GM12878 (cell line): Measurements from ENCODE around the gene LIN28B. TPM values are rescaled to one million over a fixed set of nuclear protein-coding genes. Genes with fewer than 3 reads are reported as not detected.

Experiments used
- ATAC-seq: fragments of 200-7000 bp; cut with Tn5 transposase; 3 replicates; pipeline ENCODE4 v1.9.1; 2020; ENCODE audit warnings: mild to moderate bottlenecking, moderate library complexity
- BruUV-seq: library from RNA; stranded (reverse); fragments of 400-500 nt; replicated peaks from 2 replicates; lab custom pipeline; 2021; lab: Mats Ljungman, UMichigan
- CTCF ChIA-PET: fragments of 300-600 bp; sonication (Branson Sonifier 250); formaldehyde crosslinking; extraction: SDS; loops from one replicate; lab custom pipeline; 2021; ENCODE audit warnings: inconsistent platforms; lab: Yijun Ruan, JAX
- POLR2A ChIA-PET: fragments of 350-600 bp; formaldehyde crosslinking; extraction: SDS; loops from one replicate; lab custom pipeline; 2021; ENCODE audit warnings: inconsistent platforms; lab: Charles Lee
- RAD21 ChIA-PET: fragments of 300-600 bp; sonication (Branson Sonifier 250); formaldehyde crosslinking; loops from one replicate; lab custom pipeline; 2023; ENCODE audit warnings: antibody characterized with exemption; ENCODE audit not compliant: unreplicated experiment; lab: Charles Lee
- SMC1A ChIA-PET: fragments of 300-600 bp; sonication (Branson Sonifier 250); formaldehyde crosslinking; loops from one replicate; lab custom pipeline; 2023; ENCODE audit not compliant: unreplicated experiment, uncharacterized antibody; lab: Charles Lee
- DNase-seq: peaks from one replicate; pipeline ENCODE4 v3.0.0-alpha.2; 2011; ENCODE audit warnings: low read depth, low spot score
- FAIRE-seq: peaks from 3 replicates; lab custom pipeline; 2011; peaks lifted over from hg19 to GRCh38; lab: Jason Lieb, UNC
- H2AFZ ChIP-seq: 2 replicates; pipeline ENCODE4 v1.6.0; 2011; ENCODE audit warnings: low read depth, low read length, control low read depth; ENCODE audit not compliant: control insufficient read depth
- H3K27ac ChIP-seq: 2 replicates; pipeline ENCODE4 v1.5.1; 2011; ENCODE audit warnings: control low read depth; ENCODE audit not compliant: control insufficient read depth, insufficient read depth
- H3K27me3 ChIP-seq, 2 experiments: replicated peaks in 1 of 2; 2 replicates each; pipeline versions ENCODE4 v1.6.0 to v1.6.1; 2011; ENCODE audit warnings: low read length in 1 of 2; ENCODE audit not compliant: control insufficient read depth in 2 of 2, insufficient read depth in 2 of 2
- H3K36me3 ChIP-seq, 2 experiments: 2 replicates each; pipeline ENCODE4 v1.5.1; 2011; ENCODE audit warnings: low read length in 1 of 2; ENCODE audit not compliant: control insufficient read depth in 2 of 2, insufficient read depth in 2 of 2
- H3K4me1 ChIP-seq: 2 replicates; pipeline ENCODE4 v1.6.1; 2011; ENCODE audit warnings: mild to moderate bottlenecking, low read length, moderate library complexity, mixed read lengths; ENCODE audit not compliant: control insufficient read depth, insufficient read depth
- H3K4me2 ChIP-seq: 2 replicates; pipeline ENCODE4 v1.6.0; 2011; ENCODE audit warnings: control low read depth; ENCODE audit not compliant: control insufficient read depth, insufficient read depth
- H3K4me3 ChIP-seq: fragments of 200-600 bp; sonication (generic); 2 replicates; pipeline ENCODE4 v1.5.1; 2016
- H3K79me2 ChIP-seq: 2 replicates; pipeline ENCODE4 v1.6.0; 2011; ENCODE audit warnings: low read length; ENCODE audit not compliant: control insufficient read depth, insufficient read depth
- H3K9ac ChIP-seq: 2 replicates; pipeline ENCODE4 v1.8.0; 2011; ENCODE audit warnings: low read length, control low read depth, mixed read lengths; ENCODE audit not compliant: control insufficient read depth, insufficient read depth
- H3K9me3 ChIP-seq: replicated peaks from 3 replicates; pipeline ENCODE4 v1.5.1; 2011; ENCODE audit warnings: mild to moderate bottlenecking, low read length; ENCODE audit not compliant: control insufficient read depth, insufficient read depth
- H4K20me1 ChIP-seq: 2 replicates; pipeline ENCODE4 v1.6.0; 2011; ENCODE audit not compliant: control insufficient read depth, insufficient read depth
- BMI1 ChIP-seq: fragments of 450-650 bp; IDR thresholded peaks from 2 replicates; pipeline ENCODE4 v1.6.1; 2016; ENCODE audit warnings: mild to moderate bottlenecking, moderate library complexity, borderline replicate concordance
- CHD4 ChIP-seq: fragments of 200-600 bp; sonication (generic); IDR thresholded peaks from 2 replicates; pipeline ENCODE4 v1.6.1; 2016; ENCODE audit warnings: mild to moderate bottlenecking
- CREM ChIP-seq: IDR thresholded peaks from 2 replicates; pipeline ENCODE4 v1.6.1; 2014; ENCODE audit warnings: antibody characterized with exemption, low read depth
- E4F1 ChIP-seq: fragments of 450-650 bp; IDR thresholded peaks from 2 replicates; pipeline ENCODE4 v1.6.1; 2018; ENCODE audit warnings: borderline replicate concordance, mild to moderate bottlenecking; ENCODE audit not compliant: partially characterized antibody
- KLF5 ChIP-seq: fragments of 450-650 bp; IDR thresholded peaks from 2 replicates; pipeline ENCODE4 v1.6.1; 2014; ENCODE audit warnings: mild to moderate bottlenecking; ENCODE audit not compliant: partially characterized antibody
- NR2C1 ChIP-seq: fragments of 450-650 bp; IDR thresholded peaks from 2 replicates; pipeline ENCODE4 v1.6.1; 2017; ENCODE audit warnings: antibody characterized with exemption, mild to moderate bottlenecking, moderate library complexity
- RB1 ChIP-seq: fragments of 450-650 bp; formaldehyde crosslinking; IDR thresholded peaks from 2 replicates; pipeline ENCODE4 v1.6.1; 2017; ENCODE audit warnings: mild to moderate bottlenecking, borderline replicate concordance
- SREBF2 ChIP-seq: IDR thresholded peaks from 2 replicates; pipeline ENCODE4 v1.6.1; 2012; ENCODE audit warnings: mild to moderate bottlenecking, low read length
- USF2 ChIP-seq: IDR thresholded peaks from 2 replicates; pipeline ENCODE4 v1.6.1; 2011; ENCODE audit warnings: low read depth, low read length, improper control_type of control experiment, borderline replicate concordance
- ZNF384 ChIP-seq: IDR thresholded peaks from 2 replicates; pipeline ENCODE4 v1.6.1; 2012; ENCODE audit warnings: low read depth, mild to moderate bottlenecking, low read length, improper control_type of control experiment, borderline replicate concordance
- ZNF592 ChIP-seq: fragments of 450-650 bp; IDR thresholded peaks from 2 replicates; pipeline ENCODE4 v1.6.1; 2017; ENCODE audit warnings: mild to moderate bottlenecking, moderate library complexity
- WGBS: methylation state at CpG from one replicate; pipeline ENCODE4 v1.1.6; 2016; ENCODE audit warnings: low lambda C conversion rate; ENCODE audit not compliant: insufficient replicate concordance, insufficient coverage; ENCODE audit errors: missing lambda C conversion rate; 5-methylcytosine and 5-hydroxymethylcytosine counted together
- in situ Hi-C: fragments of 300-500 bp; cut with MboI; formaldehyde crosslinking; loops from 9 replicates; pipeline ENCODE4 v1.14.3; 2018; ENCODE audit warnings: mixed read lengths
- intact Hi-C: fragments of 100-400 bp; cut with micrococcal nuclease; formaldehyde crosslinking; loops from one replicate; pipeline ENCODE4 v1.14.2; 2022; ENCODE audit not compliant: unreplicated experiment
- polyA plus RNA-seq, 11 experiments: library from polyadenylated mRNA; depleted of rRNA in 4 of 11; unstranded in 6 of 11; stranded (reverse) in 5 of 11; fragments of >200 nt; fragmentation: Nextera tagmentation in 4 of 11; fragmentation: Illumina TruSeq in 1 of 11; extraction: Ambion mirVana in 4 of 11; extraction: Trizol in 1 of 11; gene quantifications; 1 replicate in 1 of 11; 2 replicates in 10 of 11; pipeline versions ENCODE4 v1.2.1 to v1.2.3, GENCODE V29; 2011 to 2016; ENCODE audit warnings: inconsistent platforms in 2 of 11, missing spikeins in 2 of 11, low read depth in 1 of 11
- total RNA-seq, 4 experiments: library from RNA; depleted of rRNA in 3 of 4; stranded (reverse); fragments of >200 nt in 3 of 4; fragmentation: Illumina TruSeq in 1 of 4; extraction: Trizol in 1 of 4; gene quantifications; 2 replicates each; pipeline versions ENCODE4 v1.2.1 to v1.2.3, GENCODE V29; 2013 to 2021

The LIN28B gene
- total and polyA plus RNA-seq, 10 of the 15 experiments (the other 5 are each of a cell fraction or from before 2014, with no cell fraction given): 0.01 to 2.4 (median 0.09) TPM; not detected in 6

- no peak for DNase-seq
- H3K27ac ChIP-seq: no peak overlapping the region
- TF ChIP-seq ZNF384 (no peak), BMI1 (no peak), NR2C1 (no peak), RB1 (no peak), CHD4 (no peak), KLF5 (no peak), E4F1 (no peak), USF2 (no peak), ZNF592 (no peak), SREBF2 (no peak), CREM (no peak)
- TF ChIP-seq, all 136 proteins: peak for 0
- no peak overlapping the region for H2AFZ ChIP-seq
- no peaks in the 10 kb centered on the region for H3K79me2 ChIP-seq
- in situ Hi-C loops (no loop called here), intact Hi-C loops (loop anchor here (5.0 kb wide), 1 partner anchor 137 kb away; no protein-coding TSS in a partner anchor)
- H3K4me3 ChIP-seq: no peak overlapping the region
- no peak for ATAC-seq
- H3K27me3 ChIP-seq: peaks cover 0 to 7% of the 10 kb centered on the region in 2 experiments; a peak in 1 of 4 replicates
- no peaks in the 10 kb centered on the region for H3K4me1 ChIP-seq
- WGBS: 75% methylated on average over 39 of the region's 88 CpGs
- H3K4me2 ChIP-seq: no peak overlapping the region
- no peak overlapping the region for H3K9ac ChIP-seq
- H3K9me3 ChIP-seq: no peaks in the 10 kb centered on the region; the same call in 2 of the 3 replicates
- CTCF ChIA-PET: interaction anchor here (1.0 kb wide), 1 partner anchor 137 kb away, joined by 3 read pairs; no protein-coding TSS in a partner anchor
- FAIRE-seq: no peak
- no TSS peak for BruUV-seq
- POLR2A ChIA-PET: no interaction called here
- RAD21 ChIA-PET: no interaction called here
- no peaks in the 10 kb centered on the region for H4K20me1 ChIP-seq
- H3K36me3 ChIP-seq: no peaks in the 10 kb centered on the region
- SMC1A ChIA-PET: no interaction called here
These were observed 16.5 kb upstream of the LIN28B start for GRCh38 chr6:104940238-104940892.
